Liver (tissue), 3 donors: ENCODE measurements around the gene RAB41.
"Not testable (repeated sequence)": the region's sequence is repeated elsewhere in the genome, so short reads cannot be mapped to it uniquely, and the experiment has no call there.

Experiments
- CTCF ChIP-seq: fragments of 150-350 bp; IDR thresholded peaks from 2 replicates; pipeline ENCODE4 v1.5.1; 2017; ENCODE audit warnings: improper control_type of control experiment, low read depth, low read length; ENCODE audit not compliant: missing input control
- EGR1 ChIP-seq, 2 donors: IDR thresholded peaks; 2 replicates each; pipeline ENCODE4 v1.6.1; 2016 to 2018; ENCODE audit warnings: antibody characterized with exemption in 2 of 2, low read depth in 2 of 2
- FOXA1 ChIP-seq: IDR thresholded peaks from 2 replicates; pipeline ENCODE4 v1.6.1; 2016; ENCODE audit warnings: antibody characterized with exemption
- FOXA2 ChIP-seq: IDR thresholded peaks from 2 replicates; pipeline ENCODE4 v1.6.1; 2016; ENCODE audit warnings: antibody characterized with exemption
- GABPA ChIP-seq, 2 donors: IDR thresholded peaks in 1 of 2; conservative IDR thresholded peaks in 1 of 2; 2 replicates each; pipeline ENCODE4 v1.6.1; 2016; ENCODE audit warnings: antibody characterized with exemption in 2 of 2, mild to moderate bottlenecking in 1 of 2, moderate library complexity in 1 of 2
- HNF4A ChIP-seq, 2 donors: conservative IDR thresholded peaks; 2 replicates each; pipeline ENCODE4 v1.6.1; 2016; ENCODE audit warnings: antibody characterized with exemption in 2 of 2, mild to moderate bottlenecking in 2 of 2
- JUND ChIP-seq, 2 donors: IDR thresholded peaks; 2 replicates each; pipeline ENCODE4 v1.6.1; 2016; ENCODE audit warnings: antibody characterized with exemption in 2 of 2
- MAX ChIP-seq: IDR thresholded peaks from 2 replicates; pipeline ENCODE4 v1.6.1; 2016; ENCODE audit warnings: antibody characterized with exemption
- RAD21 ChIP-seq, 2 donors: IDR thresholded peaks; 2 replicates each; pipeline ENCODE4 v1.6.1; 2016; ENCODE audit warnings: antibody characterized with exemption in 2 of 2, mild to moderate bottlenecking in 2 of 2
- REST ChIP-seq: IDR thresholded peaks from 2 replicates; pipeline ENCODE4 v1.6.1; 2016; ENCODE audit warnings: antibody characterized with exemption, mild to moderate bottlenecking
- SP1 ChIP-seq: IDR thresholded peaks from 2 replicates; pipeline ENCODE4 v1.6.1; 2018; ENCODE audit warnings: antibody characterized with exemption, mild to moderate bottlenecking
- TAF1 ChIP-seq: conservative IDR thresholded peaks from 2 replicates; pipeline ENCODE4 v1.6.1; 2016; ENCODE audit warnings: antibody characterized with exemption, mild to moderate bottlenecking
- YY1 ChIP-seq: IDR thresholded peaks from 2 replicates; pipeline ENCODE4 v1.6.1; 2016; ENCODE audit warnings: antibody characterized with exemption, mild to moderate bottlenecking
- ZBTB33 ChIP-seq: IDR thresholded peaks from 2 replicates; pipeline ENCODE4 v1.6.1; 2016; ENCODE audit warnings: antibody characterized with exemption
- donor health status: healthy.
- donor health status: healthy.

- not testable (repeated sequence) for TF ChIP-seq GABPA (IDR thresholded peaks at IDR 0.05 in 1 of 2, conservative IDR thresholded peaks at IDR 0.05 in 1 of 2); CTCF; YY1; JUND (IDR thresholded peaks at IDR 0.05); HNF4A (conservative IDR thresholded peaks at IDR 0.05); FOXA1; RAD21 (IDR thresholded peaks at IDR 0.05); MAX; REST; FOXA2; EGR1 (IDR thresholded peaks at IDR 0.05; ENCODE audit: low read depth in 2 of 2); TAF1; ZBTB33; SP1
Measured at GRCh38 chrX:70323628-70324027, 41.7 kb downstream of the RAB41 start.
